HEK293T (cell line): Measurements from ENCODE around the gene SLC7A6.

Source experiments
- BHLHE40 ChIP-seq: fragments of 450-650 bp; IDR thresholded peaks from 2 replicates; pipeline ENCODE4 v1.6.1; 2016; ENCODE audit warnings: mild to moderate bottlenecking, moderate library complexity, borderline replicate concordance
- CTBP1 ChIP-seq: fragments of 450-650 bp; IDR thresholded peaks from 2 replicates; pipeline ENCODE4 v1.6.1; 2016; ENCODE audit warnings: borderline replicate concordance
- ELF4 ChIP-seq: fragments of 450-650 bp; IDR thresholded peaks from 2 replicates; pipeline ENCODE4 v1.6.1; 2017; ENCODE audit warnings: antibody characterized with exemption
- FOXM1 ChIP-seq: fragments of 450-650 bp; IDR thresholded peaks from 2 replicates; pipeline ENCODE4 v1.6.1; 2017; ENCODE audit warnings: mild to moderate bottlenecking, borderline replicate concordance
- LEF1 ChIP-seq: fragments of 450-650 bp; IDR thresholded peaks from 2 replicates; pipeline ENCODE4 v1.6.1; 2017; ENCODE audit warnings: mild to moderate bottlenecking, borderline replicate concordance
- ZNF384 ChIP-seq: fragments of 450-650 bp; IDR thresholded peaks from 2 replicates; pipeline ENCODE4 v1.6.1; 2016

- TF ChIP-seq ELF4 (no peak), FOXM1 (no peak), LEF1 (no peak), ZNF384 (no peak), CTBP1 (no peak), BHLHE40 (no peak)
These were observed 67.6 kb downstream of the SLC7A6 start for GRCh38 chr16:68331879-68332410.
